ENCODE data around the gene HRCT1.

- peak; percentile 90 for TF ChIP-seq CTCF (IDR thresholded peaks at IDR 0.05)
- TF ChIP-seq EZH2 (IDR thresholded peaks at IDR 0.05; ENCODE audit: borderline replicate concordance, insufficient read depth, low read depth, low read length, poor library complexity, severe bottlenecking): no peak
Measured at GRCh38 chr9:35903049-35903448, 3.0 kb upstream of the HRCT1 start.
